Loucy (cell line): ENCODE results near the gene DIABLO.

Experiments
- CTCF ChIP-seq: fragments of 200-600 bp; sonication (generic); conservative IDR thresholded peaks from 2 replicates; pipeline ENCODE4 v1.5.1; 2014; ENCODE audit warnings: mild to moderate bottlenecking, antibody characterized with exemption, low read length
- EZH2phosphoT487 ChIP-seq: fragments of 200-600 bp; IDR thresholded peaks from 2 replicates; pipeline ENCODE4 v1.6.1; 2018; ENCODE audit warnings: antibody characterized with exemption, mild to moderate bottlenecking, moderate library complexity, borderline replicate concordance

DNA sequence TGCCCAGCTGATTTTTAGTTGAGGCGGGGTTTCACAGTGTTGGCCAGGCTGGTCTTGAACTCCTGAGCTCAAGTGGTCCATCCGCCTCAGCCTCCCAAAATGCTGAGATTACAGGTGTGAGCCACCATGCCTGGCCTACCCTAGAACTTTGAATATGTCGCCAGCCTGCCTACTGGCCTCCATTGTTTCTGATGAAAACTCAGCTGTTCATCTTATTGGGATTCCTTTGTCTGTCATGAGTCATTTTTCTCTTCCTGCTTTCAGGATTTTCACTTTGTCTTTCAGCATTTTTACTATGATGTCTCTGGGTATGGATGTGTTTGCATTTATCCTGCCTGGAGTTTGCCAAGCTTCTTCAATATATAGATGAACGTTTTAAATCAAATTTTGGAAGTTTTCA lies 30.4 kb downstream of the DIABLO start:
- TF ChIP-seq CTCF (no peak), EZH2phosphoT487 (no peak)
